Fibroblast of peridontal ligament (primary cell): ENCODE results near the gene KIAA0040.

Experiments
- DNase-seq: peaks from one replicate; pipeline ENCODE4 v3.0.0-alpha.2; 2010; ENCODE audit errors: extremely low read depth

Gene KIAA0040

GRCh38 chr1:175192630-175193526, at the start of gene KIAA0040:
TSS of gene KIAA0040 (minus strand) at chr1:175192776. CDS start at chr1:175161013, 31,763 bp downstream.
- DNase-seq: no peak

- no peak for DNase-seq
These were observed 44.8 kb upstream of the KIAA0040 start for GRCh38 chr1:175237389-175237788.

- no peak for DNase-seq
These were observed 42.1 kb upstream of the KIAA0040 start for GRCh38 chr1:175234639-175235038.

DNA sequence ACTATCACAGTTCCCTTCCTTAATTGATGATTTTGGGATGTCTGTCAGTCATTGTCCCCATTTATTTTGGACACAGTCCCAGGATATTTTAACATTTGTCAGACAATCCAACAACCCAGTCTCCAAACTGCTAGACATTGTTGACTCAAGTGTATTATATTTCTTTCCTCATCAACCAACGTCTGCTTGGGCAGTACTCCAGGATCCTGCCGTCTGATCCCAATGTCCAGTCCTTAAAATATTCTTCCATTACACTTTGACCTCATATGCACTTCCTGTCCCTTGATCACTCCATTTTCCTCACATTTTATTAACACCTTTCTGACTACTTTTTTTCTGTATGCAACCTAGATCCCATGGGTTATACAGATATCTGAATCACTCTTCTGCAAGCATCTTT, 39.8 kb upstream of the KIAA0040 start:
- no peak for DNase-seq

DNA sequence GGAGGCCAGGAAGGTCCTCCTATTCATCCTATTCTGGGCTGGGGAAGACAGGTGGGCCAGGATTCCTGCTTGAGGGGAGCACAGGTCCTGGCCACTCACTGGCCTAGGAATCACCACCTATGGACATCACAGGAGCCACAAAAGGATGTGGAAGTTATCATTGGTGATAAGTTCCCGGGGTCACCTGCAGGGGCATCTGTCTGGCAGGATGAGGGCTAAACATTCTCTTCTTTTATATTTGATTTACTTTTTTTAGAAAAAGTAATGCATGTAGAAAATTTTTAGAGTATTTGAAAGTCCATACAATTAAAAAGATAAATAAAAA, 33.2 kb upstream of the KIAA0040 start:
- DNase-seq: no peak

DNA sequence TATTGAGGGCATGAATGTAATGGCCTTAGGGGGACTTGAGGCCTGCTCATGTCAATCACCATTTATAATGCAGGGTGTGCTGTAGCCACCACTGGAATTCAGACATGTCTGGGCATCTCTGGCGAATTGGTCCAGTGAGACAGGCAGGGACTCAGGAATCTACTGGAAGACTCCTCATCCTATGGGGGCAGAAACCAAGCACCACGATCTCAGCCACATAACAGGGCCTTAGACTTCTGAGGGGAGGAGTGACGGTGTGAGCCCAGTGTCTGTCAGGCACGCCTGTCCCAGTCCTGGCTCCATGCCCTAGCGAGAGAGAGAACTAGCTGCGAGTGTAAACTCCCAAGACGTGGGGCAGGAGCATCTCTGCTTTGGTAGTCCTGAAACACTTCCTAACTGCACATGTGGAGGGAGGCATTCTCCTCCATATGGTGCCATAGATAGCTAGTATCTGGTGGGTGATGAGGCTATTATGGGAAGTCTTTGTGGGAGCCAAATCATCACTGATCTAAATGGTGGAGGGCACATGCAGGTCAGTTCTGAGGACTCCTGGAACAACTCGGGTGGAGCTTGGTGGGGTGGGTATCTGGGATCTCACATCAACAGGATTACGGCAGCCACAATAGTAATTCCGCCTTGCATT, 29.8 kb upstream of the KIAA0040 start:
- DNase-seq: no peak

- no peak for DNase-seq
These were observed 29.1 kb upstream of the KIAA0040 start for GRCh38 chr1:175221557-175222175.

DNA sequence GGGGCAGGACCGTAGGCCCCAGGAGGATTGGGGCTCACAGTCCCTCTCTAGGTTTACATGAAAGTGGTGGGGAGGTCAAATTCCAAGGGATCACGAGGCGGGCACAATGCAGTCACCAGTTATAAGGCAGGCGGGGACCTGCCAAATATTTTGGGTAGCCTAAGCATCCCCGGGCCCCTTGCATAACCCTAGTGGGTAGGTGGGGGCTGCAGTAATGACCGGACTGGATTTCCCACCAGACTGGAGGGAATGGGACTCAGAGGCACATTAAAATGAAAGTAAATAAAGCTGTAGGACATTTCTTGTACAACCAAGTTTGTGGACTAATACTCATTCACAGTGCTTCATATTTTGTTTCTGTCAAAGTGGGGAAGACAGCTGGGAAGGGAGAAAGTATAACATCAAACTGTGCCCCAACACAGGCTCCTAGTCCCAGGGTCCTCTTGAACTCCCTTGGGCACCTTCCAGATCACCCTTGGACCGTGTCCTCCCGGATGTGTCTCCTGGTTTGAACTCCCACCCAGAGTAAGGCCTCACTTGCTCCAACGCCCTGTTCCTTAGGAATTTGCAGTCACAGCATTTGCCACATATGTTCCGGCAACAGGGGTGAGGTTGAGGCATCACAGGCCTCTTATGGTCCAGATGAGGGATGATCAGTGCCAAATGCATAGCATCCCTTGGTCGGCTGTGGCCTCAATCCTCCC, 28.4 kb upstream of the KIAA0040 start:
- DNase-seq: no peak

DNA sequence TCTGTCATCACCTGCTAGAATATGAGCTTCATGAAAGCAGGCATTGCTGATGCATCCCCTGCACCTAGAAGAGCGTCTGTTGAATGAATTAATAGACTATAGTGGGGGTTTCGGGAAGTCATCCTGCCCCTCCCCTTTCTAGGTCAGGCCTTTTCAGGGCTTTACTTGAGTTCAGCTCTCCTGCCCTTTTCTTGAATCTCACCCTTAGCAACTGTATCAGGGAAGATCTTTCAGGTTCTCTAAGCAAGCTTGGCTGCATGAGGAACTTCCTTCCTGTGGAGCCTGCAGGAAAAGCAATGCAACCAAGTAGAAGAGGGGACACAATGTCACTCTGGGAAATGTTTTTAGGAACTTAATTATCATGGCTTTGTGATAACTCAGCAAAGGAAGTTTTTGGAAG, 27.2 kb upstream of the KIAA0040 start:
- DNase-seq: no peak

DNA sequence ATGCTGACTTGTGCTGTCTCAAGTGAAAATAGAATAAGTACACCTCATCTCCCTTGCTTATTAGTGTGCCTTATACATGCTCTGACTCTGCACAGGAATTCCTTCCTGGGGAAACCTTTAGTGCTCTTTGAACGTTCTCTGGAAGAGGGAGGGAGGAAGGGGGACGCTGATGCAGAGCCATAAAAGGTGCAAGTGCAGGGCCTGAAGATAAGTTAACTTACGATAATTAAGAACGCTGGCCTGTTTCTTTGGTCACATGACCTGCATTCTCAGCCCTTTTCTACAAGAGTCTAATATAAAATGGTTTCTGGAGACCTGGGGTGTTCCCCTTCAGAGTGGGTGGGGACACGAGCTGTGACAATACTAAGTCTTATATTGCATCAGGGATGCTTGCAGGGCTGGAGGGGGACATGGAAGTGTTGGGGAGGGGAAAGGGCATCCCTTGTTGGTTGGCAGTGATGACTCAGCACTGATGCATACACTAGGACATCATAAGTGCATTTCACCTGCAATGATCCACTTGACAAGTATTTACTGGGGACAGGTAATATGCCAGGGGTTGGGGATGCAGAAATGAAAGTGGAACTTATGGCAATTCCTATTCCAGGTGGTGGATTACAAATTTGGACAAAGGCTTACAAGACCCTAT, 26.3 kb upstream of the KIAA0040 start:
- no peak for DNase-seq

- DNase-seq: no peak
These were observed 25.4 kb upstream of the KIAA0040 start for GRCh38 chr1:175217721-175218531.

DNA sequence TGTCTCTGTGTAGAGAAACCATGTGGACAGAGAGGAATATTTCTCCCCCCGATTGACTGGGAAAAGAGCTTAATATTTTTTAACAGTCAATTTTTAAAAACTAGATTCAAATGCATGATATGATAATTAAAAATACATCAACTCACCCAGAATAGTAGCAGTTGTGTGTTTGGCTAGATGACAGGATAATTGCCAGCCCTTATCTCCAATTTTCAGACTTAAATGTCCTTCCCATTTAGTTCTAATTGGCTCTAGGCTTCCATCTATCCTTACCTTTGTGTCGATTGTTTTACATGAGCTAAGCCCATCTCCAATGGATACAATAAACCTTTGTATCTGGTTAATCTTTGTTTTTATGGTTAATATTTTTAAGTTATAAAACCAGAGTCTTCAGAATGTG, 23.9 kb upstream of the KIAA0040 start:
- no peak for DNase-seq

- DNase-seq: no peak
These were observed 19.1 kb upstream of the KIAA0040 start for GRCh38 chr1:175211656-175212055.

- no peak for DNase-seq
These were observed 18.2 kb upstream of the KIAA0040 start for GRCh38 chr1:175210744-175211143.

DNA sequence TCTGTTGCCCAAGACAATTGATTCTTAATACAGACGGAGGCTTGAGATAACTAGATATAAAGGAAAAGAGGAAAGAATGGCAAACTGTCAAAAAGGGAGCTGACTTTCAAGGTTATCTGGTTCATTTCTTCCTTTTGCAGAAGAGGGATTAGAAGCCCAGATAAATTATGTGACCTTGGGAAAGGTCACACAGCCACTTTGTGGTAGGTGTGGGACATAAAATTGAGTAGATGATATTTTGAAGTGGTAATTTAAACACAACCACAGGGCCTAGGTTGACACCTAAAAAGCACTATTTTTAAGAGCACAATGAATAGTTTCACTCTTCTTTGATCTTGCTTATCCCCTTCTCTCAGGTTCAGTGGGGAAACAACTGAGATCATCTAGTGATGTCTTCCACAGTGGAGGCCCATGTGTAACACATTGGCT, 16.9 kb upstream of the KIAA0040 start:
- no peak for DNase-seq

DNA sequence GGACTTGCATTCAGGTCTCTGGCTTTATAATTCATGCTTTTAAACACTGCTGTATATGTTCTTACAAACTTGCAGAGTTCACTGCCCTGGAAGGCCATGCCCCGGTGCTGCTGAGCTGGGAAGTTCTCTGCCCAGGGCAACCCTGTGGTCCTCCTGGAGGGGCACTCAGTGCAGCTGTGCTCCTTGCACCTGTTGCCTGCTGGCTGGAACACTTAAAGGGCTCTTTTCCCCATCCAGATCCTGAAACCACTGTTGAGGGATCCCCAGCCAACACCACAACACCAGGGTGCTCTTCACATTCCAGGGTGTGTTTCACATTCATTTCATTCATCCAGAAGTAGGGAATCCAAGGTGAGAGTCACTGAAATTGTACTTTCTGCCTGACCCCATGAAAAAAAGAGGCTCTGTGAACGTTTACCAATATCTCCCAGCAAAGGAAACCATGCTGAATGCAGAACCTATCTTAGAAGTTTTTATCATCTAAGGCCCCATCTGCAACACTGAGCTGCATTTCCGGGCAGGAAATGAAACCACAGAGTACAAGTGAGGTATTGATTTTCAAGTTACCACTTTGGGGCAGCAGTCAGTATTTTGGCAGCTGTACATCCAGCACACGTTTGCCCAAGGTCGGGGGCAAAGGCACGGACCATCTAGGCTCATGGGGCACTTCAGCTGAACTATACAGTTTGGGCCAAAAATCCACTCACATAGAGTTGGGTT, 16.4 kb upstream of the KIAA0040 start:
- DNase-seq: no peak

DNA sequence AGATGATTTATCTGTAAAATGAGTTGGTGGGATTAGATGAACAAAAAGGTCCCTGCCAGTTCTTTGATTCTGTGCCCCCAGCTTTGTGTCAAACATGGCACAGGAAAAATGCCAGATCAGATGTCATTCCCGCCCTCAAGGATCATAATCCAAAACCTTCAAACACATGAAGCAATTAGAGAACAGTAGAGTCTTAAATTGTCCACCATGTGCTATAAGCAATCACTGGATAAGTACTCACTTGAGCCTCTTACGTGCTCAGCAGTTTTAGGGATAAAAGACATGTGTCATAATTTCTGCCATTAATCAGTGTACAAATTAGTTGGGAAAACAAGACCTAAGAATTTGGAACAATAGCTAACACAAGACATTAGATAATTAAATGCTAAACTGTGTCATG, 15.4 kb upstream of the KIAA0040 start:
- no peak for DNase-seq

DNA sequence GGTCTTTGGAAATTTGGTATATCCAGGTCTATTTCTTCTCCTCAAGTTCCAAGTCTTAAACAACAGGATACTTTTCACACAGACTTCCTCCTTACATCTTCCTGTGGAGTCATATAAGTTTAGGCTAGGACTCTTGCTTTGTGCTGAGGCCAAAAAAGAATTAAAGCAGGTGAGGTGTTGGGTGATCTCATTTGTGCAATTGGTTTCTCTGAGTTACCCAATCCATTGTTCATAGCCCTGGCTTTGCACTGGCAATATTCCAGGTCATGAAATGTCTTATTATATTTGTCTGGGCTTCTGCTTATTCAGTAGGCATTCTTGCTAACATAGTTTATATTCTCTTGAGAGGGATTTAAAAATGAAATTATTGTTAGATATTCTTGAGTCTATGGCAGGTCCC, 14.1 kb upstream of the KIAA0040 start:
- DNase-seq: no peak

- no peak for DNase-seq
These were observed 11.8 kb upstream of the KIAA0040 start for GRCh38 chr1:175204330-175204729.

GRCh38 chr1:175203570-175204068, 11.0 kb upstream of the KIAA0040 start:
- no peak for DNase-seq
